ENCODE results near the gene GLI1.

DNA sequence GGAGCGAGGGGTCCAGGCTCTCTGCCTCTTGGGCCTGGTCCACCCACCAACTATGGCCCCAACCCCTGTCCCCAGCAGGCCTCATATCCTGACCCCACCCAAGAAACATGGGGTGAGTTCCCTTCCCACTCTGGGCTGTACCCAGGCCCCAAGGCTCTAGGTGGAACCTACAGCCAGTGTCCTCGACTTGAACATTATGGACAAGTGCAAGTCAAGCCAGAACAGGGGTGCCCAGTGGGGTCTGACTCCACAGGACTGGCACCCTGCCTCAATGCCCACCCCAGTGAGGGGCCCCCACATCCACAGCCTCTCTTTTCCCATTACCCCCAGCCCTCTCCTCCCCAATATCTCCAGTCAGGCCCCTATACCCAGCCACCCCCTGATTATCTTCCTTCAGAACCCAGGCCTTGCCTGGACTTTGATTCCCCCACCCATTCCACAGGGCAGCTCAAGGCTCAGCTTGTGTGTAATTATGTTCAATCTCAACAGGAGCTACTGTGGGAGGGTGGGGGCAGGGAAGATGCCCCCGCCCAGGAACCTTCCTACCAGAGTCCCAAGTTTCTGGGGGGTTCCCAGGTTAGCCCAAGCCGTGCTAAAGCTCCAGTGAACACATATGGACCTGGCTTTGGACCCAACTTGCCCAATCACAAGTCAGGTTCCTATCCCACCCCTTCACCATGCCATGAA is 11.5 kb downstream of the GLI1 start:
- TF ChIP-seq EZH2 (conservative IDR thresholded peaks at IDR 0.05; ENCODE audit: low read depth, low read length): no peak
- no peak for TF ChIP-seq NFRKB (IDR thresholded peaks at IDR 0.05)

Data from HepG2 (cell line).